Central memory CD4-positive, alpha-beta T cell (primary cell): ENCODE measurements around the gene HOXB2.

Experiments
- DNase-seq: peaks from one replicate; pipeline ENCODE4 v3.0.0; 2022

The HOXB2 gene

DNA sequence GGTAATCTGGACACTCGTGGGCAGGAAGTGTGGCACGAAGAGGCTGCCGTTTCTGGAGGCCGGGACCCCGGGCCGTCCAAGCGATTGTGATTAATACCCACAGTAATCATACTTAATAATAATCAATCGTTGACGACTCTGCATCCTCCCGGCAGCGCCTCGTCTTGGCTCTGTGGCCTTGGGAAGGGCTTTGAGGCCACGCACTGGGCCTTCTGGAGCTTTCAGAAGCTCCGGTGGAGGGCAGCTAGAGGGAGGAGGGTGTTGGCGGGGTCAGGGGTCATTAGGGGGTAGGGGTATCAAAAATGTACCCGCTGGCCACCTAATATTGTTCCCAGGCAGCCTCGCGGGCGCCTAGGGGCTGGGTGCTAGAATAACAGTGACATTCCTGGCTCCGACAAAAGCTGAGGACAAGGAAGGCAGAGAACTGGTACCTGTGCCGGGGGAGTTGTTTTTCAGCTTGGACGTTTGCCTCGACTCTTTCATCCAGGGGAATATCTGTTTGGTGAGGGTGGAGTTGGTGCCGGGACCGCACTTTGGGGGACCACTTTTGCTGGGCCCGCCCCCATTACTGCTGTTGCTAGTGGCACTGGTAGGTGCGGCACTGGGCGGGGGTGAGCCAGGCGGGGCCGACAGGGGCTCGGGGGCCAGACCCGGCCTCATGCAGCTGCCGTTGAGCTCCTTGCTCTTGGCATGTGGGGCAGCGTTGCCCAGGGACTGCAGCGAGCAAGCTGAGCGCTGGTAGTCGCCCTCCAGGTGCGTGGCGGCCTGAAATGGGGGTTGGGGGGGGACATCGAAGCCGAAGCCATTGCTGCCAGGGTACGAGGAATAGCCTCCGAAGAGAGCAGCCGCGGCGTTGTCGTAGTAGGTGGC lies 6.9 kb upstream of the HOXB2 start:
- no peak for DNase-seq

DNA sequence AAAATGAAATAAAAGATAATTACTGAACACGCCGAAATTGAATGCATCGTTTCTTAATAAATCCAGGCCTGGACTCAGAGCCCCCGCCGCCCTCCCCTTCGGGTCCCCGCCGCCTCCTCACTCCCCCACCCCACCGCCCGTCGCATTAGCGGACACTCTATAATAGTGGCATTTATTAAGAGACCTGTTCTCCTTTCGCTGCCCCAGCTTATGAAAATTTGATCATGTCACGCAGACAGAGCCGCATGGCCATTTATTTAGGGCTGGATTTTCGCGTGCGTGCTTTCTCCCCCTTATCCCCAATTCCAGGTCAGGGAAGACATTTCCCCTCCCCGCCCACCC lies 6.3 kb upstream of the HOXB2 start:
- DNase-seq, result no peak

GRCh38 chr17:48550502-48551213 lies 5.7 kb upstream of the HOXB2 start:
- no peak for DNase-seq

GRCh38 chr17:48549914-48550501 lies 5.1 kb upstream of the HOXB2 start:
- DNase-seq, result no peak

DNA sequence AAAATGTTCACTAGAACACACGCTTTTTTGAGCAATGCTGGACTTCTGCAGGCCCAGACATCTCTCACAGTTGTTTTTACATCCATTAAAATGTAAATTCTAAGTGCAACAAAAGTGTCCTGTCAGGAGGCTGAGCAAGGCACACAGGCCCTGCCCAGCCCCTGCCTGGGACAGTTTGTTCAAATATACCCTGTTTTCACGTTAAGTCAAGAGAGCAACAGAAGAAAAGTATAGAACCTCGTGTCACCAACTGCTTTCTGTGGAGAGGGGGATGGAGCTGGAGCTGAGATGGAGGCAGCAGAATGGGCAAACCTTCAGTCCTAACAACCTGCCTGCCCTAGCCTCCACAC lies 4.3 kb upstream of the HOXB2 start:
- DNase-seq, result no peak

DNA sequence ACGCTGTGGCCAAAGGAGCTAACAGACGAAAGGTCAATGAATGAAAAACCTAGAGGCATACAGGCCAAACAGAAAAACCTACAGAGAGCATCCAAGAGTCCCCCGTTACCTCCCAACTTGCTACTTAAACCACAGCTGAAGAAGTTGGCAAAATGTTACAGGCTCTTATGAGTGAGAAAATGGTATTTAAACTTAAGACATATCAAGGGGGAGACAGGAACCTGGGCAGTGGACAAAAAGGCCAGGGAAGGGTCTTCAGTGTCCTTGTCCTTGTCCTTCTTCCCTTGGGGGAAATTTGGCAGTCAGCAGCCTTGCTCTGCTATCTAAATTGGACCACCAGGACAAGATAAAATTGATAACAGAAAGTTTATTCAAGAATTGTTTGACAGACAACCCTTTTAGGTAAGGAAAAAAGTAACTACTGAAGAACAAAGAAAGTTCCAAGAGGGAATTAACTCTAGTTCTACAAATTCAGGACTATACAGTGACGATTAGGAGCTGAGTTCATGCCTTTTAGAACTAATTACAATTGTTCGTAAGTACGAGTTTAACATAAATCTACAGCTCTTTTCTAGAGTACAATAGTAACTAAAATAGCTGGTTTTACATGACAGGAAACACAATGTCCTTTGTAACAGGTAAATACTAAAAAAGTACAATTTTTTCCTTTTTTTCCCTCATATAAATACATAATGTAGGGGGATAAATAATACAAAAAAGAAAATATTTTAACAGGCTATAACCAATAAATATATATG lies 3.8 kb upstream of the HOXB2 start:
- peak; percentile 9 for DNase-seq

GRCh38 chr17:48547808-48548522 lies 3.1 kb upstream of the HOXB2 start:
- DNase-seq, result peak; percentile 46

DNA sequence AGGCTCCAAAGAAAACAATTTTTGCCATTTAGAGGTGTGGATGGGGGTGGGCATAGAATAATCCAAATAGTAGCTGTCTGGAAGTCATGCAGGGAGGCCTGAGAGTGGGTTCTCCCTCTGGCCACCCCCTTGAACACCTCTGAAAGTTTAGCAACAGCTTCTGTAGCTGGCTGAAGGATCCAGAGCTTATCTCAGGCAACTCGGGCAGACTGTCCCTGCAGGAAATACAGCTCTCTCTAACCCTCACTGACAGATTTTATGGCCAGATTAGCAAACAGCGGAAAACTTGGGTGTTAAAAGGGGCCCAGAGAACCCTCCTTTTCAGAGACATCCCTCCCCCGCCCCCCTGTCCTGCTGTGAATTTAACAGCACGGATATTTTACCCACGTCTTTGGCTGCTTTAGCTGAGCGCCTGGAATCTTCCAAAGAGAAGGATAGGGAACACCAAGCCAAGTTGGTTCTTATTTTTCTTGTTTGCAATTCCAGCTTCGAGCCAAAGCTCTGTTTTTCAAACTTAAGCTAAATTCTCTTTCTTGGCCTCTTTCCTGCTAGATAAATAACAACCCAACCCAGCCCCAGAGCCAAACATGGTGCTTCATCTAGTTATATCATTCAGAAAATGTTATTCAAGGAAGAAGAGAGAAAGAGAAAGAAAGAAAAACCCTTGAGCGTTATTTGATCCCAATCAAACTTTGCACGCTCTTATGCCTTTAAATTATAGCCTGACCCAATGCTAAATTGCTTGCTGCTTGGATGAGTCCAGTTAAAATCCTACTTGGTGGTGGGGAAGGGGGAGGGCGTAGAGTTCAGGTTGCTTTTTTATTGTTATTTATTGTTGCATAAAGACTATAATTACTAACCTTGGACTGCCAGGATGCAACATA lies 2.3 kb upstream of the HOXB2 start:
- DNase-seq, result peak; percentile 12

DNA sequence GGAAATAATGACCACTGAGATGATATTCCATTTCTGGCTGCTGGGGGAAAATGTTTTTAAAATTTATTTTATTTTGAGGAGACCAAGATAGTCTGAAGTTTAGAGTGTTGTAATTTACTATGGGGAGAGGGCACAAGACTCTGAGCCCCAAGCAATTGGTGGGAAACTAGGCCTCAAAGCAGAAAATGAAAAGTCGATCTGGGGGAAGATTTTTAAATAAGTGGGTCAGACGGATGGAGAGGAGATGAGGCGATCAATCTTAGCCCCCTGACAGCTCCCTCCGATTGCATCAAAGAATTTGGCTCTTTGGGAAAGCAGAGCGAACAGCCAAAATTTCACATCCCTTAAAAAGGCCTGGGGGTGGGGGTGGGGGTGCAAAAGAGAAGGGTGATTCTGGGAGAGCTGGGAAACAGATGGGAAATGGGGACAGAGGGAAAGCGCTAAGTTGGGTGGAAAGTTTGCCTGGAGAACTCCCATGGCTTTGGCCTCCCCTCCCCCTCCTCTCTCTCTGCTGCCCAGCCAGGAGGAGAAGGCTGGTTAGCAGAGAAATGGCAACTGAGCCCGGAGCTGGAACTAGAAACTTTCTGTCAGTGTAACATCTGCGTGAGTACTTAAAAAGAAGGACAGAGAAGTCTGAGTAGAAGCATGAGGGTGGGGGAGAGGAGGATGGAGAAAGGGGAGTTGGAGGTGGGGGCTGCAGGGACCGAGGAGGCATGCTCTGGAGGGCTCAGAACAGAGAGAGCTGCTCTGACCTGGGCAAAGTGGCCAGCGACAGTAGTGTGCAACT lies 1.4 kb upstream of the HOXB2 start:
- no peak for DNase-seq

GRCh38 chr17:48545539-48545938 lies 630 bp upstream of the HOXB2 start:
- DNase-seq, result no peak

DNA sequence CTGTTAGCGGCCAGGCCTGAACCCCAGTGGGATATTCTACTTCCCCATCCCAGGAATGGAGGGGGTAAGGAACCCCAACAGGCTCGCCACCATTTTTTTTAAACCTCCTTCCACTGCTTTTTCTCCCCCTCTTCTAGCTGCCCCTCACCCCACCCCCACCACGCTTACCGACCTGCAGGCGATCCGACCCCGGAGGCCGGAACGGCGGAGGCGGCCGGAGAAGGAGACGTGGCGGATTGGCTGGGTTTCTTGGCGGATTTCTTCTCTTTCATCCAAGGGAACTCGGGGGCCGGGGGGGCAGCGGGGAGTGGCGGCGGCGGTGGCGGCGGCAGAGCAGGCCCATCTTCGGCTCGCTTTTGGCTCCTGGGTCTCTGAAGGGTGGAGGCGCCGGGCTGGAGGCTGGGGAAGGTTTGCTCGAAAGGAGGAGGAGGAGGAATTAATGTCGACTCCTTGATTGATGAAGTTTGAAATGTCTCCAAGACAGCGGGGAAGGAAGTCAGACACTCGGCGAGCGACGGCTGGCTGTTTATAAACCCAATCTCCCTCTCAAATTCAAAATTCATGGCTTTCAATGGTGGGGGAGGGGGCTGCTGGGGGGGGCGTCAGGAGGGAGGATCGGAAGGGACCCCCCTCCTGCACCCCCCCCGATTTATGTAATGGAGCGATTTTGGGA lies 424 bp downstream of the HOXB2 start:
- DNase-seq, result peak; percentile 31

- peak; percentile 32 for DNase-seq
Measured at GRCh38 chr17:48543854-48544348, 1.0 kb downstream of the HOXB2 start.

DNA sequence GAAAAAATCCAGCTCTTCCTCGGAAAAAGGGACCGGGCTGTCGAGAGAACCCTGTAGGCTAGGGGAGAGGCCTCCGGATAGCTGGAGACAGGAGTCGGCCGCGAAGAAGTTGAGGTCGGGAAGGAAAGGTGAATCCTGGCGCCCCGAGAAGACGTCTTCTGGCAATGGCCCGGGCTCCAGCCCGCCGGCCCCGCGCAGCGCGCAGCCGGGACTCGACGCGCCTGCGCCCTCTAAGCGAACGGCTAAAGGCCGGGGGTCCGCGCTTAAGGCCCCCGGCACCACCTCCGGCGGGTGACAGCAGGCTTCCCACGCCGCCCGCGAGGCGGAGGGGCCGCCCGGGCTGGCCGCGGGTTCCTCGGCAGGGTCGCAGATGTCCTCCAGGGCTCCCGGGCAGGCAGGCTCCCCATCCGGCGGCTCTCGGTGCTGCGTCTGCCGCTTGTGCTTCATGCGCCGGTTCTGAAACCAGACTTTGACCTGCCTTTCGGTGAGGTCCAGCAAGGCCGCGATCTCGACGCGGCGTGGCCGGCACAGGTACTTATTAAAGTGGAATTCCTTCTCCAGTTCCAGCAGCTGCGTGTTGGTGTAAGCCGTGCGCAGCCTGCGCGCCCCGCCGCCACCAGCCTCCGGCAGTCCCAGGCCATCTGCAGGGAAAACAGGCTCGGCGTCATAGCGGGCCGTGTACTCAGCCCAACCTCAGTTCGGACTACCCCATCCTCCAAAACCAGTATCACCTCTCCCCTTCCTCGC lies 1.6 kb downstream of the HOXB2 start:
- DNase-seq, result peak; percentile 62

- no peak for DNase-seq
Measured at GRCh38 chr17:48542698-48543106, 2.2 kb downstream of the HOXB2 start.

GRCh38 chr17:48542114-48542656 lies 2.7 kb downstream of the HOXB2 start:
- DNase-seq, result peak; percentile 28

DNA sequence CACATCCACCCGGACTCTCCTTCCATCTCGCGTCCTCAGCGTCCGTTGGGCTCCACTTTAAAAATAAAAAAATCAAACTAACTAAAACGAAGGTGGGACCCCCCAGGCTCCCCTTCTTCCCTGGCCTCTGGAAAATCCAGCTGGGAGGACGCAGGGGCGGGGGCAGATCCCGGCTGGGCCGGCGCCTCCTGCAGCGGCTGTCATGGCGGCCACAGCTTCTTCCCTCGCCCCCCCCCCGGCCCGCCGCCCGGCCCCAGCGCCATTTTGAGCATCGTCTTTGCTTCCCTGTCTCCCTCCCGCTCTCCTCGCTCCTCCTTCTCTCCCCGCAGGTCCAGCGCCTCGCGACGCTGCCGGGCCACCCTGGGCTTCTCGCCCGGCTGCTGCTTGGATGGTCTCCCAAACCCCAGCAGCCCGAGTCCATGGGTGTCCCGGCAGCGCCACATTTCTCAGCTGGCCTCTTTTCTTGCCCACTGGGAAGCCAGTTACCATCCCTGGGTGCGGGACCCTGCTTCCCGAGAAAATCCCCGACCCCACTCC lies 3.3 kb downstream of the HOXB2 start:
- peak; percentile 44 for DNase-seq

GRCh38 chr17:48541036-48541576 lies 3.8 kb downstream of the HOXB2 start:
- peak; percentile 7 for DNase-seq

DNA sequence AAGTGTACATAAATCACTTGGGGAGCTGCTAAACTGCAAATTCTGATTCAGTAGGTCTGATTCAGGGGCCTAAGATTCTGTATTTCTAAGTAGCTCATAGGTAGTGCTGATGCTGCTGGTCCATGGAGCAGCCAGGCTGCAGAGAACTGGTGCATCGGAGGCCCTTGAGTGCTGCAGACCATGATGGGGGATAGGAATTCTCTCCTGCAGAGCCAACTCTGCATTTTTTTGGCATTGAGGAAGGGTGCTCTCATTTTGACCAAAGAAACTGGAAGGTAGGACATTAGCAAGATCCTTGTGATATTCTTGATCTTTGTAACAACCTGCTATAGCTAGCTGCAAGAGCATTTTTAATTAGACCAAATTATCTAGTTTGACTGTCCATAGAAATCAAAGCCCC lies 4.7 kb downstream of the HOXB2 start:
- no peak for DNase-seq
